Tibial artery (tissue), 4 donors: ENCODE measurements around the gene LRRC72.

Source experiments
- DNase-seq, 2 donors: peaks; one replicate each; pipeline ENCODE4 v3.0.0-alpha.2; 2019
- H3K27ac ChIP-seq, 2 donors: fragments of 200-600 bp; sonication (generic) in 1 of 2; 1 replicate in 1 of 2; 2 replicates in 1 of 2; pipeline ENCODE4 v1.5.1; 2018 to 2019; ENCODE audit warnings: mild to moderate bottlenecking in 1 of 2
- H3K27me3 ChIP-seq, 2 donors: fragments of 200-600 bp; sonication (generic) in 1 of 2; one replicate each; pipeline versions ENCODE4 v1.5.1 to v1.6.0; 2016 to 2019
- H3K36me3 ChIP-seq, 3 donors: fragments of 200-600 bp; sonication (generic) in 2 of 3; one replicate each; pipeline ENCODE4 v1.5.1; 2016 to 2019; ENCODE audit warnings: mild to moderate bottlenecking in 2 of 3
- H3K4me1 ChIP-seq, 4 donors: fragments of 200-600 bp; sonication (generic) in 2 of 4; 1 replicate in 3 of 4; 2 replicates in 1 of 4; pipeline ENCODE4 v1.5.1; 2016 to 2019
- H3K4me3 ChIP-seq, 2 donors: fragments of 200-600 bp; sonication (generic) in 1 of 2; 1 replicate in 1 of 2; 2 replicates in 1 of 2; pipeline ENCODE4 v1.5.1; 2018 to 2019; ENCODE audit warnings: mild to moderate bottlenecking in 2 of 2
- H3K9me3 ChIP-seq, 3 donors: fragments of 200-600 bp; sonication (generic) in 1 of 3; one replicate each; pipeline ENCODE4 v1.5.1; 2016 to 2019
- intact Hi-C: fragments of 100-400 bp; cut with DNase I; formaldehyde crosslinking; loops from one replicate; pipeline ENCODE4 v1.15.0; 2023; ENCODE audit warnings: low total_unique reads
- TF ChIP-seq, protein P1 (sequence below), 2 experiments: fragments of 200-600 bp in 1 of 2; fragments of 450-650 bp in 1 of 2; IDR thresholded peaks; one replicate each; pipeline ENCODE4 v1.5.1; 2017 to 2019; ENCODE audit warnings: antibody characterized with exemption in 2 of 2, mild to moderate bottlenecking in 1 of 2, moderate library complexity in 1 of 2

LRRC72 gene

DNA sequence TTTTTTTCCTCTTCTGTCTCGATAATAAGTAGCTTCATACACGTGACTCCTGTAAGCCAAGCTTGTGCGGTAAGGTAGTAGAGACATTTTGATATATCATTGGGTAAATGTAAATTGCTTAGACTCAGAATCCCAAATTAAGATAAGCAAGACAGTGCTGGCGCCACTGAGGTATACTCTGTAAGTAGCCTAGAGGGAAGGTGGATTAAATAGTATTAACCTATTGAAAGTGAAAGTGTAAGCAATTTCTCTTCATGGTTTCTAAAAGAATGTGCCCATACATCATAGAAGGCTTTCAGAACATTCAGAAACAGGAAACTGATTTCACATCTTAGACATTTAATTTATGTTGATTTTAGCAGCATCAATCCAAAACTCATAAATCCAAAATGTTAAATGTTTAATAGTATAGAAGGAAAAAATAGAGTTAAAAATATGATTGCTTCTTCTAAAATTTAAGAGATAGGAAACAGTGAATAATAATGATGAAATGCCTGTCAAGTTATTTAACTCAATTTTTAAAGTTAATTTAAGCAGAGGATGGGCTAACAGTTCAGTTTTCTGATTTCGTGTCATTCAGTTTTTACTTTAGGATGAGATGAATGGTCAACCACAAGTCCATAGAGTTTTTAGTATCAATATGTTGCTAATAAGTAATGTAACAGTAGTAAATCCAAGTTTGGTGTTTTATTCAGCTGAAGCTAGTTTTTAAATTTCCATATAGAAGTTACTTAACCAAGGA is 36.8 kb downstream of the LRRC72 start:
- Histone ChIP-seq H3K27me3 (no peaks in the 10 kb centered on the region), H3K36me3 (no peaks in the 10 kb centered on the region), H3K27ac (no peak overlapping the region), H3K4me3 (no peak overlapping the region), H3K4me1 (no peaks in the 10 kb centered on the region), H3K9me3 (no peaks in the 10 kb centered on the region)
- TF ChIP-seq, protein P1, sequence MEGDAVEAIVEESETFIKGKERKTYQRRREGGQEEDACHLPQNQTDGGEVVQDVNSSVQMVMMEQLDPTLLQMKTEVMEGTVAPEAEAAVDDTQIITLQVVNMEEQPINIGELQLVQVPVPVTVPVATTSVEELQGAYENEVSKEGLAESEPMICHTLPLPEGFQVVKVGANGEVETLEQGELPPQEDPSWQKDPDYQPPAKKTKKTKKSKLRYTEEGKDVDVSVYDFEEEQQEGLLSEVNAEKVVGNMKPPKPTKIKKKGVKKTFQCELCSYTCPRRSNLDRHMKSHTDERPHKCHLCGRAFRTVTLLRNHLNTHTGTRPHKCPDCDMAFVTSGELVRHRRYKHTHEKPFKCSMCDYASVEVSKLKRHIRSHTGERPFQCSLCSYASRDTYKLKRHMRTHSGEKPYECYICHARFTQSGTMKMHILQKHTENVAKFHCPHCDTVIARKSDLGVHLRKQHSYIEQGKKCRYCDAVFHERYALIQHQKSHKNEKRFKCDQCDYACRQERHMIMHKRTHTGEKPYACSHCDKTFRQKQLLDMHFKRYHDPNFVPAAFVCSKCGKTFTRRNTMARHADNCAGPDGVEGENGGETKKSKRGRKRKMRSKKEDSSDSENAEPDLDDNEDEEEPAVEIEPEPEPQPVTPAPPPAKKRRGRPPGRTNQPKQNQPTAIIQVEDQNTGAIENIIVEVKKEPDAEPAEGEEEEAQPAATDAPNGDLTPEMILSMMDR (IDR thresholded peaks at IDR 0.05), result no peak
- intact Hi-C loops, result loop anchor here (5.0 kb wide), 1 partner anchor 486 kb away; no protein-coding TSS in a partner anchor
- no peak for DNase-seq

DNA sequence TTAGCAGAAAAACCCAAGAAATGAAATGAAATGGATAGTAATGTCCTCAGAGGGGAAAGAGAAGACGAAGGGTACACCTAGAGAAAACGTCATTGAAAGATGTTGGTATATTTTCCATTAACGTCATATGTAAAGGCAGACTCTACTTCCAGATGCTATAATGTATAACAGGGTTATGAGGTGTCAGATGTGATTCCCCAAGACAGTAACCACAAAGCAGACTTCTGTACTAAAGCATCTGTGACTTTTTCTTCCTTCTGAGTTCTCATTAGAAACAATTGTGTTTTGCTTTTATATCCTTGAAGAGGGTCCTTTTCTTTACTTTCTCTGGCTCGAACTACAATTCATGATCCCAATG is 37.4 kb downstream of the LRRC72 start:
- Histone ChIP-seq H3K4me3 (no peak overlapping the region), H3K36me3 (no peaks in the 10 kb centered on the region), H3K27me3 (no peaks in the 10 kb centered on the region), H3K9me3 (no peaks in the 10 kb centered on the region), H3K4me1 (no peaks in the 10 kb centered on the region), H3K27ac (no peak overlapping the region)
- TF ChIP-seq, protein P1 (IDR thresholded peaks at IDR 0.05), result no peak
- no peak for DNase-seq
- intact Hi-C loops, result loop anchor here (5.0 kb wide), 1 partner anchor 487 kb away; no protein-coding TSS in a partner anchor

DNA sequence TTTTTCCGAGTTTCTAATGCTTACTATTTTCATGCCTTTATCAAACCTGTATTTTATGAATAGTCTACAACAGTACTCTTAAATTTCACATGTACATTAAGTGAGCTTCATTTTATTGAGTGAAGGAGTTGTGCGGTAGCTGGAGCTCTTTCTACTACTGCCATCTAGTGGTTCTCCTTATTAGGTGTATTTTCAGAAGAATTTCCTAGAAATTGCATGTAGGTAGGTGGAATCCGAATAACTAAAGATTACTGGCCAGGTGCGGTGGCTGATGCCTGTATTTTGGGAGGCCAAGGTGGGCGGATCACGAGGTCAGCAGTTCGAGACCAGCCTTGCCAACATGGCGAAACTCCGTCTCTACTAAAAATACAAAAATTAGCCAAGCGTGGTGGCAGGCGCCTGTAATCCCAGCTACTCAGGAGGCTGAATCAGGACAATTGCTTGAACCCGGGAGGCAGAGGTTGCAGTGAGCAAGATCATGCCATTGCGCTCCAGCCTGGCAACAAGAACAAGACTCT is 38.3 kb downstream of the LRRC72 start:
- no peaks in the 10 kb centered on the region for H3K4me1 ChIP-seq
- H3K27ac ChIP-seq, result no peak overlapping the region
- TF ChIP-seq, protein P1 (IDR thresholded peaks at IDR 0.05), result peak; percentile 65 to 73
- H3K9me3 ChIP-seq, result no peaks in the 10 kb centered on the region
- intact Hi-C loops, result loop anchor here (5.0 kb wide), 1 partner anchor 488 kb away; no protein-coding TSS in a partner anchor
- no peak overlapping the region for H3K4me3 ChIP-seq
- H3K27me3 ChIP-seq, result no peaks in the 10 kb centered on the region
- DNase-seq, result no peak
- H3K36me3 ChIP-seq, result no peaks in the 10 kb centered on the region

DNA sequence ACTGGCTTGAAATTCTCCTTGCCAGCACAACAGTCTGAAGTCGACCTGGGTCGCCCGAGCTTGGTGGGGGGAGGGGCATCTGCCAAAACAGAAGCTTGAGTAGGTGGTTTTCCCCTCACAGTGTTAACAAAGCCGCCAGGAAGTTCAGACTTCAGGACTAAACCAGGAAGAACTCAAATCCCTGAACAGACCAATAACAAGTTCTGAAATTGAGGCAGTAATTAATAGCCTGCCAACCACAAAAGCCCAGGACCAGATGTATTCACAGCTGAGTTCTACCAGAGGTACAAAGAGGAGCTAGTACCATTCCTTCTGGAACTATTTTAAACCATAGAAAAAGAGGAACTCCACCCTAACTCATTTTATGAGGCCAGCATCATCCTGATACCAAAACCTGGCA is 45.3 kb downstream of the LRRC72 start:
- Histone ChIP-seq H3K27me3 (no peaks in the 10 kb centered on the region), H3K36me3 (no peaks in the 10 kb centered on the region), H3K4me1 (no peaks in the 10 kb centered on the region), H3K4me3 (no peak overlapping the region), H3K9me3 (no peaks in the 10 kb centered on the region), H3K27ac (no peak overlapping the region)
- TF ChIP-seq, protein P1 (IDR thresholded peaks at IDR 0.05), result no peak
- DNase-seq, result no peak
- intact Hi-C loops, result no loop called here

DNA sequence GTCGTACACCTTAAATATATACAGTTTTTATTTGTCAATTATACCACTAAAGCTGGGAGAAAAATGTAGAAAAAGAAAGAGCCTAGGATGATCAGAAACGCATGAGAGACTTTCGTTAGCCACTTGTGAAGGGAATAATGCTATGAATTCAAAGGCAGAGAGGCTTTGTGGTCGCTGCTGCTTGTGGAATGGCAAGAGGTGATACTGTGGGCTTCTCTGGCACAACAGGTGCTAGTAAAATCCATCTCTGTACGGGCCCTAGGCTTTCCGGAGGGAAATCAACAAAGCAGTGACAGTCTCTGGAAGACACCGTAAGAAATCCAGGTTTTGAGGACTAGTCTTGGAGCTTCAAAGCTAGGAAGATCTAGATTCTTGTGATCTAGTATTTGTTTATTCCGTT is 52.6 kb downstream of the LRRC72 start:
- no peak for DNase-seq
- H3K27me3 ChIP-seq, result no peaks in the 10 kb centered on the region
- no peaks in the 10 kb centered on the region for H3K9me3 ChIP-seq

More for the DNA sequence above, 52.6 kb downstream of the LRRC72 start:
- Histone ChIP-seq H3K4me3 (no peak overlapping the region), H3K36me3 (no peaks in the 10 kb centered on the region), H3K27ac (no peak overlapping the region), H3K4me1 (no peaks in the 10 kb centered on the region)
- TF ChIP-seq, protein P1 (IDR thresholded peaks at IDR 0.05), result no peak
- intact Hi-C loops, result no loop called here
